Neural cell (in vitro differentiated cells): Measurements from ENCODE around the gene INHA. TPM values are rescaled to one million over a fixed set of nuclear protein-coding genes. Genes with fewer than 3 reads are reported as not detected.

Source experiments
- H2AFZ ChIP-seq: fragments of 200-600, 300-800 bp; sonication (generic), shearing (Covaris generic); 2 replicates; pipeline ENCODE4 v1.6.0; 2014; ENCODE audit warnings: low read depth, mild to moderate bottlenecking, antibody characterized with exemption, low read length, moderate library complexity
- H3F3A ChIP-seq: fragments of 200-600 bp; shearing (Covaris generic); 2 replicates; pipeline ENCODE4 v1.6.1; 2016; ENCODE audit warnings: mild to moderate bottlenecking, moderate library complexity, mixed read lengths, antibody characterized with exemption, low read length; ENCODE audit not compliant: insufficient read depth, poor library complexity, severe bottlenecking
- H3K27ac ChIP-seq: fragments of 200-600, 300-800 bp; sonication (generic), shearing (Covaris generic); 2 replicates; pipeline ENCODE4 v1.5.1; 2014; ENCODE audit warnings: mild to moderate bottlenecking, low read length, moderate library complexity
- H3K27me3 ChIP-seq: fragments of 300-800, 200-600 bp; sonication (generic), shearing (Covaris generic); 2 replicates; pipeline ENCODE4 v1.6.0; 2014; ENCODE audit warnings: mild to moderate bottlenecking, low read depth, low read length, moderate library complexity; ENCODE audit not compliant: insufficient read depth
- H3K36me3 ChIP-seq: fragments of 300-800, 200-600 bp; sonication (generic), shearing (Covaris generic); 2 replicates; pipeline ENCODE4 v1.5.1; 2014; ENCODE audit warnings: mild to moderate bottlenecking, antibody characterized with exemption, low read length, moderate library complexity; ENCODE audit not compliant: insufficient read depth
- H3K4me2 ChIP-seq: fragments of 300-800, 200-600 bp; sonication (generic), shearing (Covaris generic); 2 replicates; pipeline ENCODE4 v1.6.0; 2014; ENCODE audit warnings: mild to moderate bottlenecking, low read length
- H3K4me3 ChIP-seq: fragments of 300-800, 200-600 bp; sonication (generic), shearing (Covaris generic); 2 replicates; pipeline ENCODE4 v1.5.1; 2014; ENCODE audit warnings: mild to moderate bottlenecking, low read length, moderate library complexity
- H3K79me2 ChIP-seq: fragments of 200-600 bp; shearing (Covaris generic); replicated peaks from 2 replicates; pipeline ENCODE4 v1.6.0; 2014; ENCODE audit warnings: mild to moderate bottlenecking, low read length, moderate library complexity; ENCODE audit not compliant: insufficient read depth
- H3K9ac ChIP-seq: fragments of 300-800, 200-600 bp; sonication (generic), shearing (Covaris generic); 2 replicates; pipeline ENCODE4 v1.6.1; 2016; ENCODE audit warnings: mild to moderate bottlenecking, low read length, mixed read lengths
- H3K9me2 ChIP-seq: fragments of 200-600 bp; shearing (Covaris generic); 2 replicates; pipeline ENCODE4 v1.6.1; 2016; ENCODE audit warnings: mild to moderate bottlenecking, low read length, mixed read lengths; ENCODE audit not compliant: insufficient read depth
- H3K9me3 ChIP-seq: fragments of 200-600, 300-800 bp; sonication (generic), shearing (Covaris generic); 2 replicates; pipeline ENCODE4 v1.6.1; 2016; ENCODE audit warnings: mild to moderate bottlenecking, mixed run types, low read length, moderate library complexity, mixed read lengths
- H4K20me1 ChIP-seq: fragments of 200-600 bp; shearing (Covaris generic); 2 replicates; pipeline ENCODE4 v1.6.1; 2016; ENCODE audit warnings: mild to moderate bottlenecking, mixed run types; ENCODE audit not compliant: insufficient read depth
- CTCF ChIP-seq: fragments of 450-650 bp; IDR thresholded peaks from 2 replicates; pipeline ENCODE4 v1.5.1; 2014; ENCODE audit warnings: antibody characterized with exemption, mild to moderate bottlenecking, moderate library complexity; ENCODE audit not compliant: poor library complexity, severe bottlenecking
- EP300 ChIP-seq: fragments of 450-650 bp; conservative IDR thresholded peaks from 2 replicates; pipeline ENCODE4 v1.6.1; 2014; ENCODE audit warnings: antibody characterized with exemption, mild to moderate bottlenecking, moderate library complexity; ENCODE audit not compliant: poor library complexity, severe bottlenecking
- EZH2 ChIP-seq: fragments of 200-600, 300-800 bp; shearing (Covaris generic), sonication (generic); IDR thresholded peaks from 2 replicates; pipeline ENCODE4 v1.6.1; 2014; ENCODE audit warnings: antibody characterized with exemption, low read length, borderline replicate concordance, mild to moderate bottlenecking; ENCODE audit not compliant: insufficient read depth, poor library complexity, severe bottlenecking
- MXI1 ChIP-seq: fragments of 450-650 bp; conservative IDR thresholded peaks from 2 replicates; pipeline ENCODE4 v1.6.1; 2014; ENCODE audit warnings: antibody characterized with exemption, mild to moderate bottlenecking; ENCODE audit not compliant: poor library complexity, severe bottlenecking
- POLR2AphosphoS5 ChIP-seq: IDR thresholded peaks from 2 replicates; pipeline ENCODE4 v1.6.1; 2012
- RAD21 ChIP-seq: fragments of 450-650 bp; conservative IDR thresholded peaks from 2 replicates; pipeline ENCODE4 v1.6.1; 2014; ENCODE audit warnings: antibody characterized with exemption, mild to moderate bottlenecking, moderate library complexity
- REST ChIP-seq: IDR thresholded peaks from 2 replicates; pipeline ENCODE4 v1.6.1; 2012; ENCODE audit warnings: borderline replicate concordance
- SMC3 ChIP-seq: fragments of 450-650 bp; conservative IDR thresholded peaks from 2 replicates; pipeline ENCODE4 v1.6.1; 2014; ENCODE audit warnings: antibody characterized with exemption, mild to moderate bottlenecking, moderate library complexity; ENCODE audit not compliant: poor library complexity
- TAF1 ChIP-seq: IDR thresholded peaks from 2 replicates; pipeline ENCODE4 v1.6.1; 2012; ENCODE audit warnings: low read depth
- polyA plus RNA-seq: library from polyadenylated mRNA; depleted of rRNA; stranded (reverse); fragments of >200 nt; gene quantifications from 2 replicates; pipeline ENCODE4 v1.2.3, GENCODE V29; 2014

The INHA gene
- polyA plus RNA-seq, 1 donor from 2014 or later: 2.7 TPM

- Histone ChIP-seq H3K27ac (no peak overlapping the region), H3K36me3 (no peaks in the 10 kb centered on the region), H3K4me3 (no peak overlapping the region), H3K9ac (no peak overlapping the region), H4K20me1 (no peaks in the 10 kb centered on the region), H3K79me2 (peaks cover 5% of the 10 kb centered on the region), H3K4me2 (no peak overlapping the region), H2AFZ (no peak overlapping the region), H3K9me2 (no peaks in the 10 kb centered on the region), H3K9me3 (no peaks in the 10 kb centered on the region), H3F3A (no peaks in the 10 kb centered on the region), H3K27me3 (no peaks in the 10 kb centered on the region)
- no peak for TF ChIP-seq TAF1
- no peak for TF ChIP-seq EP300
- TF ChIP-seq CTCF: no peak
- TF ChIP-seq SMC3: no peak
- TF ChIP-seq POLR2AphosphoS5: no peak
- no peak for TF ChIP-seq EZH2
- no peak for TF ChIP-seq REST
- no peak for TF ChIP-seq RAD21
- TF ChIP-seq MXI1: no peak
These were observed 6.7 kb upstream of the INHA start for GRCh38 chr2:219565130-219566080.

GRCh38 chr2:219566640-219567039, 5.5 kb upstream of the INHA start:
- Histone ChIP-seq H3K27me3 (no peaks in the 10 kb centered on the region), H3K9me3 (no peaks in the 10 kb centered on the region), H3K79me2 (peaks cover 5% of the 10 kb centered on the region), H3K4me3 (no peak overlapping the region), H3K9ac (no peak overlapping the region), H3K36me3 (no peaks in the 10 kb centered on the region), H2AFZ (no peak overlapping the region), H3F3A (no peaks in the 10 kb centered on the region), H4K20me1 (no peaks in the 10 kb centered on the region), H3K9me2 (no peaks in the 10 kb centered on the region), H3K4me2 (no peak overlapping the region), H3K27ac (no peak overlapping the region)
- no peak for TF ChIP-seq CTCF
- TF ChIP-seq EZH2: no peak
- TF ChIP-seq SMC3: no peak
- TF ChIP-seq MXI1: no peak
- no peak for TF ChIP-seq RAD21
- TF ChIP-seq EP300: no peak
- TF ChIP-seq TAF1: no peak
- no peak for TF ChIP-seq REST
- no peak for TF ChIP-seq POLR2AphosphoS5
